RKO (cell line): Measurements from ENCODE around the gene EZH1.

Experiments used
- DNase-seq: peaks from one replicate; pipeline ENCODE4 v3.0.0-alpha.2; 2016; ENCODE audit warnings: low spot score

The EZH1 gene

DNA sequence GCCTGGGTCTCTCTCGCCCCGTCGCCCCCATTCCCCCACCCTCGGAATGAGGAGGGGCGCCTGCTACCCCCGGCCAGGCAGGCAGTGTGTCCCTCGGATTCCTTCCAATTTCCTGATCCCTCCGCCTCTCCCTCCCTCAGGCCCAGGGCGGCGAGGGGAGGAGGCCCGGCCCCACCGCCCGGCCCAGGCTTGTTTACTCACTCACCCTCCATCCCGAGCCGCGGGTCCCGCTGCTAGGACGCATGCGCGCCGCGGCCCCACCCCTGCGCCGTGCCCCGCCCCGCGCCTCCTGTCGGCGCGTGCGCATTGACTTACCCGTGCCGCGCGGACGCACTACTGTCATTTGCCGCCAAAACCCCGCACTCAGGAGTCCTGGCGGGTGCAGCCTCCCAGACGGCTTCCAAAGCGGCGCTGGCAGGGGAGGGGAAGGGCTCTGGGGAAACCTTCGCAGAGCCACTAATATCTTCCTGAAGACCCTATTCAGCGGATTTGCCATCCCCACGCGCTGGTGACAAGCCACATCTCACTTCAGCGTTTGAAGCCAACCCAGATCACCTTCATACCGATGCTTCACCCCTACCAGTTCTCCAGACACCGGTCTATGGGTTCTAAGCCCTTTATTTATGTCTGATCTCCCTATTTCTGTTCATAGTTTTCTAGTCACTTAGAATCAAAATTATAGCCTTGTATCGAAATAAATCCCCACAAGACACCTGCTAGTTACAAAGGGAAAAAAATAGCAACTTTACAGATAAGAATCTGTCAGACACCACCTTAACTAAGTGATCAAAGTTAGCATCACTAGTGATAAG lies at the start of gene EZH1:
TSS of gene EZH1 (minus strand) at position 235 of the 812 bp plus-strand sequence. CDS start 16,099 bp downstream, outside the sequence.
- peak; percentile 94 for DNase-seq

DNA sequence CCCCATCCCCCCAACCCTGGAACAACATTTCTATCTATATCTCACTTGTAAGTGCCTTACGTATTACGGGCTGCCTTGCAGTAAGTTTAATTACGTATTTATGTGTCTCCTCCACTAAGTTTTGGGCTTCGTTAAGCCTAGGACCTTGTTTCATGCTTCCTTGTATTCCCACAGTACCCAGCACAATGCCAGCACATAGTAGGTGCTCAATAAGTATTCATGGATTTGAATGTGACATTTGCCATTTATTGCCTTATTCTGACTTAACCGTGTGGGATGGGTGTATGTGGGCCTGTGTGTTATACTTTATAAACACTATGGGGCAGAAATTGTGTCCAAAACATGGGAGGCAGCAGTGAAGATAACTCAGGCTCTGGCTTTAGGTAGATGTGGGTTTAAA lies 47.7 kb upstream of the EZH1 start:
- no peak for DNase-seq

DNA sequence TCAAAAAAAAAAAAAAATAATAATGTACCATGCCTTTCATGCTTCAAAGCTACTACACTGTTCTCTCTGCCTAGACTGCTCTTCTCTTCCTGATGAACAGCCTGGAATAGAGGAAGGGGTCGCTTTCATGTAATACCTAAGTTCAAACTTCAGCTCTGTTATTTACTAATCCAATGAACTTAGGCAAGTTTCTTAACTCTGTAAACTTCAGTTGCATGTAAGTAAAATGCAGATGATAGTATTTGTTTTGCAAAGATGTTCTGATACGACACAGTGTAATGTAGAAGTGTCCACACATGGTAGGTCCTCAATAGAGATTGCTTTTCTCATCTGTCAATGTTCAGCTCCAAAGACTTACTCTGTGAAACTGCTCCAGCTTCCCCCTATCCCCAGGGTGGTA lies 47.1 kb upstream of the EZH1 start:
- no peak for DNase-seq

DNA sequence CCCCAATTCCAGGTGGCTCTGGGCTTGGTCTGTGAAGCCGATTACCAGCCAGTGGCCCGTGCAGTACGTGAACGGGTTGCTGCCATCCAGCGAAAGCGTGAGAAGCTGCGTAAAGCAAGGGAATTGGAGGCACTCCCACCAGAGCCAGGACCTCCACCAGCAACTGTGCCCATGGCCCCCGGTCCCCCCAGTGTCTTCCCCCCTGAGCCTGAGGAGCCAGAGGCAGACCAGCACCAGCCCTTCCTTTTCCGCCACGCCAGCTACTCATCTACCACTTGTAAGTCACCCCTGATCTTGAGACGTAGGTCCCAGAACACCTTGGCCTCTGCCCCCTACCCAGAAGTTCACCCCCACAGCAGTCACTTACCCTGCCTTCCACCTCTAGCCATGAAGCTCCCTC lies 42.4 kb upstream of the EZH1 start:
- no peak for DNase-seq

DNA sequence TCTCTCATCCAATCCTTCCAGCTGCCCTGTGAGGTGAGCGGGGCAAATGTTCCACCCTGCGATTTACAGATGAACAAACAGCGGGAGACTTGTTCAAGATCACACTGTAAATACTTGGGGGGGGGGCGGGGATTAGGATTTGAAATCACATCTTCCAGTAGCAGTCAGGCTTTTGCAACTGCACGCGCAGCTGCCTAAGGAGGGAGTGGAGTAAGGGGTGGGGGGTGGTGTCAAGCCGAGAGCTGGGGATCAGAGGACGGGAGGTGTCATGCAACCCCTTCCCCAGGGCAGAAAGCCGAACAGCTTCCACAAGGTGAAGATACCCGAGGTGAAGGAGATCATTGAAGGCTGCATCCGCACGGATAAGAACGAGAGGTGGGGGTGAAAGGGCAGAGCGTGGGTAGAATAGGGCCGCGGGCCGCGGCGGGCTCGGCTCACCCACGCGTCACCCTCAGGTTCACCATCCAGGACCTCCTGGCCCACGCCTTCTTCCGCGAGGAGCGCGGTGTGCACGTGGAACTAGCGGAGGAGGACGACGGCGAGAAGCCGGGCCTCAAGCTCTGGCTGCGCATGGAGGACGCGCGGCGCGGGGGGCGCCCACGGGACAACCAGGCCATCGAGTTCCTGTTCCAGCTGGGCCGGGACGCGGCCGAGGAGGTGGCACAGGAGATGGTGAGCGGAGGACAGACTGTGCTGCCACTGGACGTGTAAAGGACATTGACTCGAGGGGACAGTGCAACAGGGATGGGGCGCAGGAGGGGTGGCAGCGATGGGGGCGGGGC lies 40.2 kb upstream of the EZH1 start:
- DNase-seq, result no peak

DNA sequence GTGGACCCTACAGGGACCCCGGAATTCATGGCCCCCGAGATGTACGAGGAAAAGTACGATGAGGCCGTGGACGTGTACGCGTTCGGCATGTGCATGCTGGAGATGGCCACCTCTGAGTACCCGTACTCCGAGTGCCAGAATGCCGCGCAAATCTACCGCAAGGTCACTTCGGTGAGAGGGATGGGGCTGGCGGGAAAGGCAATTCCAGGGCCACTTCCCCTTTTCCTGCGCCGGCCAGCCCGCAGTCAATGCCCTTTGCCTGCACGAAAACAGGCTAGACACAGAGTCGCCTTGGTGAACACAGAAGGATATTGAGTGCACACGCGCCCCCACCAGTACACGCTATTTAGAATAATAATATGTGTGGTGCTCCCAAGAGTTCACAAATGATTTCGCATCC lies 39.6 kb upstream of the EZH1 start:
- DNase-seq, result no peak

DNA sequence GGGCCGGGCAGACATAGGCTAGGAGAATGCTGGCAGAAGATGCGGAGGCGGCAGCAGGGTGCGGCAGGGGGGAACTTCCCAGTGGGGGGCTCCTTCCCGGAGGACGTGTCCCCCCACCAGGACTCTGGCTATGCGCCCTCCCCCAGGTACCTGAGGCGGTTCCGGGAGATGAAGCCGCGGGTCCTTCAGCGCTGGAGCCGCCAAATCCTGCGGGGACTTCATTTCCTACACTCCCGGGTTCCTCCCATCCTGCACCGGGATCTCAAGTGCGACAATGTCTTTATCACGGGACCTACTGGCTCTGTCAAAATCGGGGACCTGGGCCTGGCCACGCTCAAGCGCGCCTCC lies 38.9 kb upstream of the EZH1 start:
- DNase-seq, result no peak

DNA sequence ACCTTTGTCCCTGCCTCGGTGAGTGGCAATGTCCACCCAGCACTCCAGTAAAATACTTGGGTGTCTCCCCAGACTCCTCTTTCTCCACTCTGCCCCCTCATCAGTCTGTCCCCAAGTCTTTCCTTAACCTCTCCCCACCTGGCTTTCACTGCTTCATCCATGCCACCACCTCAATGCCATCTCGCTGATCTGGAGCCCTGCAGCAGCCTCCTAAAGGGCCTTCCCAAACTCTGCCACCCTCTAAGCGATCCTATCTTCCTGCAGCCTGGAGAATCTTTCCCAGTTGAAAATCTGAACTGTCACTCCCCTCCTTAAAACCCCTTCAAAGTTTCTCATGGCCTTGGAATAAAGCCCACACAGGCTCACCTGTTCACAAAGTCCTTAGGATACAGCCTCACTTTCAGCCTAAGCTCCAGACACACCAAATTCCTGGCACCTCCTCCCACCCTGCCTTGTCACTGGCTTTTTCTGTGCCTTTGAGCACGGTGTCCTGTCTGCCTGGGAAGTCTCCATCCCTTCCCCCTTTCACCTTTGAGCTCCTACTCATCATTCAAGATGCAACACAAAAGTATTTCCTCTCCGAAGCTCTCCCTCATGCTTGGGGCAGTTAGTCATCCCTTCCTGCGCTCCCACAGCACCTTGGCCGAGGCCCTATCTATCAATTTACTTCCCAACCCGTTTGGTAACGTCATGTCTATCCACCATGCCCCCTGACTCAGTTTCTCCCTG lies 38.4 kb upstream of the EZH1 start:
- DNase-seq, result no peak

DNA sequence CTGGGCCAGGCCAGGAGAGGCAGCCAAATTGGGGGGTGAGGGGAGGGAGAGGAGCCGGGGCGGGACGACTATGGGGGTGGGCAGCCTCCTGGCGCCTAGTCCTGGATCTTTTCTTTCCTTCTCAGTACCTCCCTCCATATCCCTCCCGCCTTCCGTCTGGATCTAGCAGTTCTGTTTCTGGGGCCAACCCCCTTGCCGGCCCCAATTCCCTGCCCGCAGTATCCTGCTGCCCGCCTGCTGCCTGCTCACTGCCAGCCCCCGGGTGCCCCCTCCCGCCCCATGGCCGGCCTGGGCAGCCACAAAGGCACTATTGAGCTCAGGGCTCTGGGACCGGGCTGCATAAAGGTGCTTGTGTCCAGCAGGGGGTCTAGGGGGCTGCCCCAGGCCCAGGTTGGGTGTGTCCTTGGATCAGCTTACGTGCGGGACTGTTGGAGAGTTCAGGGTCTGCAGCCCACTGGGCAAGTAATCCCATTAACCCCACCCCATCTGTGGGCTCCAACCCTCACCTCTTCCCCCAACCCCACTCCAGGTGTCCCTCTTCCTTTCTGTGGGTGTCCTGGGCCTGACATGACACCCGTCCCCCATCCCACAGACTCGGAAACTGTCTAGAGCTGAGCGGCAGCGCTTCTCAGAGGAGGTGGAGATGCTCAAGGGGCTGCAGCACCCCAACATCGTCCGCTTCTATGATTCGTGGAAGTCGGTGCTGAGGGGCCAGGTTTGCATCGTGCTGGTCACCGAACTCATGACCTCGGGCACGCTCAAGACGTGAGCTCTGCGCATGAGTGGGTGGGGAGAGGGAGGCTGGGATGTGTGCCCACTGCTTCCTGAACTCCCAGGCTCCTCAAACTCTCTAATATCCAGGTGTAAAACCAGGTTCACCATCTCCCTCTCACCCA lies 37.6 kb upstream of the EZH1 start:
- DNase-seq, result no peak

DNA sequence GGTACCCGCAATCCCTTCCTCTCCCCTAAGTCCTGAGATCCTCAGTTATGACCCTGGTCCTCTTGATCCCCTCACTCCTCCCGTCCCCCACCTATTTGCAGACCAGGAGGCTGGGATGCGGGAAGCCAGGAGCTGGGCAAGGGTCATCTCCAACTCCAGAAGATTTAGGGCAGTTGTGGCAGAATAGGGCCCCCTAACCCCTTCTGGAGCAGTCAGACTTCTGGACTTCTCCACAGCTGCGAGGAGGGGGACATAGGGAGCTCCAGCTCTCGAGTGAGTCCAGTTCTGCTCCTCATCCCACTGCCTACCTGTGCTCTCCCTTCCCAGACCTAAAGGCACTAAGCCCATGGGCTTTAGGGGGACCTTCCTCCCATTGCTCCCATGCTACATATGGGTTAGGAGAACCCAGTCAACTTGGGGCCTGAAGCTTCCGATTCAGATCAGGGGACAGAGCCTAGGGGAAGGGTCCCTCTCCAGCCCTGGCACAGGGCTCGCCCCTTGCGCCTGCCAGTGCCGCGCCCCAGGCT lies 36.9 kb upstream of the EZH1 start:
- DNase-seq, result no peak

DNA sequence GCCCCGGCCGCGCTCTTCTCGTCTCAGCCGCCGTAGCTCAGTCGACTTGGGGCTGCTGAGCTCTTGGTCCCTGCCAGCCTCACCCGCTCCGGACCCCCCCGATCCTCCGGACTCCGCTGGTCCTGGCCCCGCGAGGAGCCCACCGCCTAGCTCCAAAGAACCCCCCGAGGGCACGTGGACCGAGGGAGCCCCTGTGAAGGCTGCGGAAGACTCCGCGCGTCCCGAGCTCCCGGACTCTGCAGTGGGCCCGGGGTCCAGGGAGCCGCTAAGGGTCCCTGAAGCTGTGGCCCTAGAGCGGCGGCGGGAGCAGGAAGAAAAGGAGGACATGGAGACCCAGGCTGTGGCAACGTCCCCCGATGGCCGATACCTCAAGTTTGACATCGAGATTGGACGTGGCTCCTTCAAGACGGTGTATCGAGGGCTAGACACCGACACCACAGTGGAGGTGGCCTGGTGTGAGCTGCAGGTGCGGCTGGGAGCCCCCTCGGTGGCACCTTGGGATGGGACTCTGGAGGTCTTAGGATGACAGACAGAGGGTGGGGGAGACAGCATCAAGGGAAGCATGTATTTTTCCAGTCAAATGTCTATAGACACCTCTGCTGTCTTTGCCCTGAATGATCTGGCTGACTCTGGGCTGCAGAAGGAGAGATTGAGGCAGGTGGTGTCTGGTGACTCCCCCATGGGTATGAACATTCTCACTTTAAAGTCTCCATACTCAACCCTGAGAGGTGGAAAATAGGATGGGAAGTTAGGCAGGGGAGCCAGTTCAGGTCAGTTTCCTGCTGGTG lies 36.2 kb upstream of the EZH1 start:
- no peak for DNase-seq

DNA sequence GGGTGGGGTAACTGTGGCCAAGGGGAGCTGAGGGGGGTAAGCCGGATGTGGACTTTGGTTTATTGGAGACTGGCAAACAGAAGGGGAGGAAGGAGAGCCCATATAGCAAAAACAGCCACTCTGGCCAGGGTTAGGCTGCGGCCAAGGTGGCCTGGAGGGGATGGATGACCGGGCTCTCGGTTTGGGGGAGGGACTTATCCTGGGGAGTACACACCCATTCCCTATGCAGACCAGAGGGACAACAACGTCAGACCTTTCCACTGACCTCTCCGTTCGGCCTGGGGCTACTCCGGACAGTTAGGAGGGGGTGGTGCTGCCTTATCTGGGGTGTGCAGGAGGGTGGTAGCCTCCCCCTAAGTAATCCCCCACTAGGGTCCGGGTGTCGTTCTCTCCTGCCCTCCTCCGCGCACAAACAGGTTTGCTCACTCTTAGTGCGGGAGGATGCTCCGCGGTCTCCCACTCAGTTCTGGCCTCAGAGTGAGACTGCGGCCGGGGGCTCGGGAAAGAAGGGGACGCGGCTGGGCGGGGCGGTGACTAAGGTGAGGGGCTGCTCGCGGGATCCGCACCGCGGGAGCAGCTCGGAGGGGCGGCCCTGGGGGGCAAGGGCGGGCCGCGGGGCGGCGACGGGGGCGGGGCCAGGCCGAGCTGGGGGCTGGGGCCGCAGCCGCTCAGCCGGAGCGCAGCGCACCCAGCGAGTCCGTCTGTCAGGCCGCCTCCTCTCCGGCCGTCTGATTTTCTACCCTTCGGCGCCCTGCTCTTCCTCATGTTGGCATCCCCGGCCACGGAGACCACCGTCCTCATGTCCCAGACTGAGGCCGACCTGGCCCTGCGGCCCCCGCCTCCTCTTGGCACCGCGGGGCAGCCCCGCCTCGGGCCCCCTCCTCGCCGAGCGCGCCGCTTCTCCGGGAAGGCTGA lies 35.4 kb upstream of the EZH1 start, which contains the start of gene WNK4:
TSS of gene WNK4 (plus strand) at position 675 of the 915 bp plus-strand sequence. CDS start at position 764, 89 bp downstream.
- DNase-seq, result no peak

DNA sequence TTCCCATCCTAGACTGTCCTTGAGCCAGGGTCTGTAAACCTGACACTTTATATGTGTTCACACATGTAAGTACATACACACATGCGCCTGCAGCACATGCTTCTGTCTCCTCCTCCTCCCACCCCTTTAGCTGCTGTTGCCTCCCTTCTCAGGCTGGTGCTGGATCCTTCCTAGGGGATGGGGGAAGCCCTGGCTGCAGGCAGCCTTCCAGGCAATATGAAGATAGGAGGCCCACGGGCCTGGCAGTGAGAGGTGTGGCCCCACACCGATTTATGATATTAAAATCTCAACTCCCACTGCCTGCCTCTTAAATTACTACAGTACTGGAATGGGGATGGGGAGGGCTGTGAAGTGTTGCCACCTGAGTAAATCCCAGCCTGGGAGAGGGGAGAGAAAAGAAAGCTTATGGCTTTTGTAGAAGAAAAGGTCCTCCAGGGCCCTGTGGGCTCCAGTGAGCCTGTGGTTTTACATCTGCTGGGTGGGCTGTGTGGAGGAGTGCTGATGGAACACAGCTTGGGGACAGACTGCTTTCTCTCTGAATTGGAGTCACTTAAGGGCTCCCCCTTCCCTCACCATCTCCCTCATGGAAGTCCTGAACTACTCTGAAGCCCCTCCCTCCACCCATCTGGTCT lies 34.6 kb upstream of the EZH1 start:
- DNase-seq, result no peak

DNA sequence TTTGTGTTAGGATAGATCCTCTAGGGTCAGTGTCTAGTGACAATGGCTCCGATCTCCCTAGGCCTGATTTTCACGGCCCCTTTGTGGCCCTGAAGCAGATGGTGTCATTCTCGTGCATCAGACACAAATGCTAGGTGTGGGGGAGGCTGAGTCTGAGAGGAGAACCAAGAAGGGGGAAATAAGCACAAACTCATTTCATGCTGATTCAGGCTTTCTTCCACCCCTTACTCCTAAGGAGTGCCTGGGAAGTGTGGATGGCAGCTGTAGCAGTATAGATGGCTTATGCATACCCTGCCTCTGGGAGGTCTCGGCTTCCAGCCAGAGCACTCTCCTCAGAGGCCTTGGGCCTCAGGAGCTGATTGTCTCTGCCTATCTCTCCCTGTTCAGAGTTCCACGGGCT lies 33.7 kb upstream of the EZH1 start:
- no peak for DNase-seq

DNA sequence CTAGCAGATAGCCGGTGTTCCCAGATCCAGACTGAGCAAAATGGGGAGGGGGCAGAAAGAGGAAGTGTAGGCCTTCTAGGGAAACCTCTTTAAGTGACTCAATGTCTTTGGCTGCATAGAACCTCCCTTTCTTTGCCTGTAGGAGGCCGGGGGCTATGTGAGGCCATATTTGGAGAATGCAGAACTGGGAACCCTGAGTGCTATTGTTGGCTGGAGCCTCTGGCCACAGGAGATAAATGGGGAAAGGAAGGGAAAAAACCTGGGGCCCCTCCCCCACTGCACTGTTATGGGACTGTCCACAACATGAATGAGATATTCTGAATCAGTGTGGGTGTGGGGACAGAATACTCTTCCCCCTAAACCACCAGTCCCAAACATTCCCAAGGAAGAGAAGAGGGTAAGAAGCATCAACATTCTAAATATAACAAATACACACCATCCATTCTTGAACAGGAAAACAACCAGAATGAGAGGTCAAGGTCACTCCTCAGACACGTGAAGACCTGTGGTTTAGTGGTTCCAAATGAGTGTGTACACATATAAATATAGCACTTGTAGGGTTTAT lies 30.8 kb upstream of the EZH1 start:
- no peak for DNase-seq

DNA sequence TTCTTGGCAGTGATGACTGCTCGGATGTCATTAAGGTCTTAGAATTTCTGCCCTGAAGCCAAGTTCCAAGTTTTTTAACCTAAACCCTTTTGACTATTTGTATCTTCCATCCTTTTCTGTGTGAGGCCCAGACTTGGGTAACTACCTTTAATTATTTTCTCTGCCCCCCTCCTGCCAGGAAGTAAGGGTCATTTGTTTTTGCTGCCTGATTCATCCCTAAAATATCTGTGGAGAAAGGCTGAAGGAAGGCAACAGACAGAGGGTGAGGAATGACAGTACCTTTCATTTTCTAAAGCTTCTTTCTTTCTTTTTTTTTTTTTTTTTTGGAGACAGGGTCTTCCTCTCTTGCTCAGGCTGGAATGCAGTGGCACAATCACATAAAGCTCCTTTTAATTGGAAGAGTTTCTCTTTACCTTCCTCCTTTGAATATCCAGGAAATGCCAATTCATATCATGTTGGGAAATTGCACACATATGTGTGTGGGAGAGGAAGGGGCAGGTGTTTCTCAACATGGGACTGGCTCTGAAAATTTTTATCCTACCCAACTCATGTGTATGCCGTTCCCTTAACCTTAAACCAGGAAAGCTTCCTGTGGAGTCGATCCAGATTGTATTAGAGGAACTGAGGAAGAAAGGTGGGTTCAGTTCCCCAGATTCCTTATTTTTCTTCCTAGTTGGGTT lies 29.4 kb upstream of the EZH1 start:
- peak; percentile 85 for DNase-seq

DNA sequence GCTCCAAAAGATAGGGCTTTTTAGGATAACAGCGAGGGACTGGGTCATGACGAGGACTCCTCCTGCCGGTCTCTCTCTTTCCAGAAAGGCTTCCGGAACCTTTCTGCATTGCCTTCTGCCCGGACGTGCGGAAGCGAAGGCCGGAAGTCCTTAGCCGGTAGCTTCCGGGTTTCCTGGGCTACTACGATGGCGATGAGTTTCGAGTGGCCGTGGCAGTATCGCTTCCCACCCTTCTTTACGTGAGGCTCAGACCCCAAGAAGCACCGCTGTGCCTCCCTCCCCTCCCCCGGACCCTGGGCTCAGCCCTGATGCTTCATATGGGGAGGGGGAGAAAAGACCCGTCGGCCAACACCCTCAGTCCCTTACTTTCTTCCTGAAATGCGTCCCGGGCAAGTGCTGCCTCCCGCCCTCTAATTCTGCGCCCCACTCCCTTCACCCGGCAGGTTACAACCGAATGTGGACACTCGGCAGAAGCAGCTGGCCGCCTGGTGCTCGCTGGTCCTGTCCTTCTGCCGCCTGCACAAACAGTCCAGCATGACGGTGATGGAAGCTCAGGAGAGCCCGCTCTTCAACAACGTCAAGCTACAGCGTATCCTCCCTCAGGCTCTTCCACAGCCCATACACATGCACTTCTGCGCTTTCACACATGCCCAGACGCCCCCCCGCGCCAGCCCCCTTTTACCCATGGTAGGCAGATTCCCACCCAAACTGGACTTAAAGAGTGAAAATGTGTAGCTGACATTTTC lies 28.6 kb upstream of the EZH1 start, which contains the start of gene VPS25:
TSS of gene VPS25 (plus strand) at position 160 of the 746 bp plus-strand sequence. CDS start at position 187, 27 bp downstream.
- peak; percentile 92 for DNase-seq
